IPS-NIHi11 (cell line): ENCODE results near the gene VWC2L.

ENCODE experiments used
- DNase-seq: peaks from one replicate; pipeline ENCODE4 v3.0.0; 2012; ENCODE audit warnings: mixed read lengths, low spot score

Gene VWC2L

GRCh38 chr2:214469728-214470127, 58.9 kb downstream of the VWC2L start:
- no peak for DNase-seq

- DNase-seq = no peak
Observed at GRCh38 chr2:214471382-214471781, 60.5 kb downstream of the VWC2L start.

GRCh38 chr2:214471990-214472389, 61.1 kb downstream of the VWC2L start:
- DNase-seq = no peak

GRCh38 chr2:214477305-214477704, 66.5 kb downstream of the VWC2L start:
- DNase-seq = no peak

GRCh38 chr2:214481204-214481603, 70.3 kb downstream of the VWC2L start:
- no peak for DNase-seq

- no peak for DNase-seq
Observed at GRCh38 chr2:214482728-214483127, 71.9 kb downstream of the VWC2L start.

GRCh38 chr2:214484239-214484638, 73.4 kb downstream of the VWC2L start:
- no peak for DNase-seq

GRCh38 chr2:214484701-214485100, 73.8 kb downstream of the VWC2L start:
- DNase-seq = no peak

GRCh38 chr2:214489181-214489580, 78.3 kb downstream of the VWC2L start:
- no peak for DNase-seq

- DNase-seq = no peak
Observed at GRCh38 chr2:214489702-214490101, 78.8 kb downstream of the VWC2L start.

- no peak for DNase-seq
Observed at GRCh38 chr2:214492152-214492551, 81.3 kb downstream of the VWC2L start.

- no peak for DNase-seq
Observed at GRCh38 chr2:214492608-214493007, 81.8 kb downstream of the VWC2L start.

- DNase-seq = no peak
Observed at GRCh38 chr2:214497489-214497888, 86.6 kb downstream of the VWC2L start.

GRCh38 chr2:214503568-214503967, 92.7 kb downstream of the VWC2L start:
- DNase-seq = no peak

GRCh38 chr2:214504599-214505376, 93.9 kb downstream of the VWC2L start:
- DNase-seq = no peak

- no peak for DNase-seq
Observed at GRCh38 chr2:214507032-214507431, 96.2 kb downstream of the VWC2L start.

- no peak for DNase-seq
Observed at GRCh38 chr2:214514704-214515103, 103.8 kb downstream of the VWC2L start.

- no peak for DNase-seq
Observed at GRCh38 chr2:214515111-214515510, 104.3 kb downstream of the VWC2L start.

GRCh38 chr2:214519258-214519818, 108.5 kb downstream of the VWC2L start:
- no peak for DNase-seq

- no peak for DNase-seq
Observed at GRCh38 chr2:214529021-214529420, 118.2 kb downstream of the VWC2L start.

GRCh38 chr2:214529514-214529913, 118.7 kb downstream of the VWC2L start:
- no peak for DNase-seq

- DNase-seq = no peak
Observed at GRCh38 chr2:214533541-214533940, 122.7 kb downstream of the VWC2L start.

- no peak for DNase-seq
Observed at GRCh38 chr2:214536625-214537024, 125.8 kb downstream of the VWC2L start.

GRCh38 chr2:214537929-214538328, 127.1 kb downstream of the VWC2L start:
- DNase-seq = no peak
